Activated effector memory CD4-positive, alpha-beta T cell treated with Interleukin-2 at 50 U/mL for 16 hours (primary cell): ENCODE measurements around the gene MX2.
"Not testable (repeated sequence)": the region's sequence is repeated elsewhere in the genome, so short reads cannot be mapped to it uniquely, and the experiment has no call there.

ENCODE experiments used
- DNase-seq: peaks from one replicate; pipeline ENCODE4 v3.0.0-alpha.2; 2020

MX2 gene

GRCh38 chr21:41419921-41420862 is 58.4 kb downstream of the MX2 start:
- DNase-seq: peak; percentile 38

GRCh38 chr21:41420998-41421397 is 59.2 kb downstream of the MX2 start:
- not testable (repeated sequence) for DNase-seq

- no peak for DNase-seq
Observed at GRCh38 chr21:41422546-41423304, 60.9 kb downstream of the MX2 start.

- not testable (repeated sequence) for DNase-seq
Observed at GRCh38 chr21:41423305-41423636, 61.4 kb downstream of the MX2 start.

- no peak for DNase-seq
Observed at GRCh38 chr21:41425588-41425953, 63.7 kb downstream of the MX2 start.

- peak; percentile 84 for DNase-seq
Observed at GRCh38 chr21:41425954-41426675, 64.3 kb downstream of the MX2 start, which contains the start of gene MX1. MX1 (plus strand) TSS chr21:41426239; CDS start chr21:41432071, 5,832 bp downstream.

GRCh38 chr21:41426676-41427404 is 65.0 kb downstream of the MX2 start:
- DNase-seq: no peak

- no peak for DNase-seq
Observed at GRCh38 chr21:41427556-41427955, 65.7 kb downstream of the MX2 start.

- DNase-seq: no peak
Observed at GRCh38 chr21:41428311-41428710, 66.5 kb downstream of the MX2 start.

GRCh38 chr21:41428847-41429246 is 67.0 kb downstream of the MX2 start:
- DNase-seq: no peak

- DNase-seq: no peak
Observed at GRCh38 chr21:41429305-41429704, 67.5 kb downstream of the MX2 start.

- no peak for DNase-seq
Observed at GRCh38 chr21:41429925-41430491, 68.2 kb downstream of the MX2 start.

- DNase-seq: no peak
Observed at GRCh38 chr21:41431788-41432548, 70.1 kb downstream of the MX2 start.

- no peak for DNase-seq
Observed at GRCh38 chr21:41432562-41433460, 71.0 kb downstream of the MX2 start.

GRCh38 chr21:41433566-41433965 is 71.7 kb downstream of the MX2 start:
- DNase-seq: no peak

- no peak for DNase-seq
Observed at GRCh38 chr21:41435706-41436105, 73.9 kb downstream of the MX2 start.

GRCh38 chr21:41437729-41438128 is 75.9 kb downstream of the MX2 start:
- no peak for DNase-seq

GRCh38 chr21:41438425-41439113 is 76.7 kb downstream of the MX2 start:
- no peak for DNase-seq

GRCh38 chr21:41439248-41439647 is 77.4 kb downstream of the MX2 start:
- no peak for DNase-seq

- no peak for DNase-seq
Observed at GRCh38 chr21:41441546-41441945, 79.7 kb downstream of the MX2 start.
